Raji (cell line): ENCODE results near the gene ROBO3.

Experiments used
- POLR2A ChIP-seq: IDR thresholded peaks from 2 replicates; pipeline ENCODE4 v1.6.1; 2011; ENCODE audit warnings: low read depth, low read length, control low read depth; ENCODE audit not compliant: insufficient read depth

Gene ROBO3

DNA sequence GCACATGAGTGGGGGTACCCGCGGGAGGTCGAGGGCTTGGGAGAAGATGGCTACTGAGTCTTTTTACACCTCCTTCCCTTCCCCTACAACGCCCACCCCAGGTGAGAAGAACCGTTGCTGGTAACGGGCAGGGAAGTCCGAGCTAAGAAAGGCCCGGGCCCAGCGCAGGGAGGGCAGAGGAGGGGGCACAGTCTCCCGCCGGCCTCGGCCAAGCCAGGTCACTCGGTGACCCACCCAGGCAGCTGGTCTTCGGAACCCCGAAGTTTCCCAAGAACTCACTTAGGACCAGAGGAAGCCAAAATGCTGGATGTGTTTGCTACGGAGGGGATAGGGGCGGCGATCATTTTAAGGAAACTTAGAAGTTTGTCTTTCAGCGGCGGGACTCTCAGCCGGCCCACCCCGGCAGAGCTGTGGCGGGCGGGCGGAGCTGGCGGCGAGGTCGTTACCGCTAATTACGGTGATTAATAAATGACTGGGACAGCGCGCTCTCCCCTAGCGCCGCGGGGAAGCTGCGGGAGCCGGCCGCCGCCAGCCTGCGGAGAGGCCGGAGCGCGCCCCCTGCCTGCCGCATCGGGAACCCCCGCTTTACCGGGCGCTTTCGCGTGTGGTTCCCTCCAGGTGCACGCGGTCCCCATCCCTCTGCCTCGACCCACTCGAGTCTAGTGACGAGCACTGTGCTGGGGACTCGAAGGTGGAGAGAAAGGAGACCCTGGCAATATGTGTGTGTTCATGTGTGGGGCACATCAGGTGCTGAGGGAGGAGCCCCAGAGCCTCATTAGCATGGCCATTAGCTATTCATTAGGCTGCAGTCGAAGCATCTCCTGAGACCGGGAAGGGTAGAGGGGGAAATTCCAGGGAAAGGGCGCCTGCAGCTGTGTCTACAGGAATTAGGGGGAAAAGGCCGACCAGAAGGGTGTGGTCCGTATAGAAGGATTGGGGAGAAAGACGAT lies 945 bp downstream of the ROBO3 start:
- TF ChIP-seq POLR2A, result no peak

DNA sequence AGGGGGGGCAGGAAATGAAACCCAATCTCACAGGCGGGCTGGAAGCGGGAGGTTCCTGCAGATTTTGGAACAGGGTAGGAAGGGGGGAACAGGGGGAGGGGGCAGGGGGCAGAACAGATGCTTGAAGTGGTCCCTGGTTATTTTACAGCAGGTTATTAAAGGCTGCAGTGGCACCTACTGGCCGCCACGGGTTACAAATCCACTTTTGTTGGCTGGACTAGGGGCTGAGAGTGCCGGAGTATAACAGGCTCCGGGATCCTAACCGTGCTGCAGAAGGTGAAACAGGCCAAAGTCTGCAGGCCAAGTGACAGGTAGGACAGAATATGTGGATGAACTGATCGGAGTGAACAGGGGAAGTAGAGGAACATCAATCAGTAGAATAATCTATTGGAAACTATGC lies 2.5 kb downstream of the ROBO3 start:
- TF ChIP-seq POLR2A, result no peak

DNA sequence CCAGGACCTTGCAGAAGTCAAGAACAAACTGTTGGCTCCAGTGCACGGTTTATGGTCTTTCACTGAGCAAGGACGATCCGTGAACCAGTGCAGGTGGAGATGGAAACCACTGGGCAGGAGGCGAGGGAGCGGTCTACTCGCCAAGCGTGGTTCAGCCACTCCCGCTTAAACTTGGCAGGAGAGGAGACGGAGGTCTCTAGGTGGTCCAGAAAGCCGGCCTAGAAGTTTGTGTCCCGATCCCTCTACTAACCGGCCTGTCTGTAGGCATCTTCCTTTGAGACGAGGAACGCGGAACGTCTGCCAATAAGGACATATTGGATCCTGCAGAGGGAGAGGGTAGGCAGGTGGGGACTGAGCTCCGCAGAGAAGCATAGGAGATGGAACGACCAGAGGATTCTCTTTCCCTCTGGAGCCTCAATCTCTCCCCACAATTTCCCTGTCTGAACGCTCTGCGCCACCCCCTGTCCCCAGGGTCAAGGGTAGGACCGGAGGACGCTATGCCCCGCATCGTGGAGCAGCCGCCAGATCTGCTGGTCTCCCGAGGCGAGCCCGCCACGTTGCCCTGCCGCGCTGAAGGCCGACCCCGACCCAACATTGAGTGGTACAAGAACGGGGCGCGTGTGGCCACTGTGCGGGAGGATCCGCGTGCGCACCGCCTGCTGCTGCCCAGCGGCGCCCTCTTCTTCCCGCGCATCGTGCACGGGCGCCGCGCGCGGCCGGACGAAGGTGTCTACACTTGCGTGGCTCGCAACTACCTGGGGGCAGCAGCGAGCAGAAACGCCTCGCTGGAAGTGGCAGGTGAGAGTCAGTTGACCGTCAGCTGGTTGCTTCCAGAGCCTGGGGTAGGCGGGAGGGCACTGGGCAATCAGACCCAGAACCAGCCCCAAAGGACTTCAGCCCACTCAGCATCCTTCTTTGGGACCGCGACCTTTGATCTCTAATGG lies 3.4 kb downstream of the ROBO3 start:
- TF ChIP-seq POLR2A, result no peak

GRCh38 chr11:124869331-124869730 lies 4.1 kb downstream of the ROBO3 start:
- no peak for TF ChIP-seq POLR2A

GRCh38 chr11:124869856-124870387 lies 4.7 kb downstream of the ROBO3 start:
- TF ChIP-seq POLR2A, result no peak

- no peak for TF ChIP-seq POLR2A
Measured at GRCh38 chr11:124870430-124870829, 5.2 kb downstream of the ROBO3 start.

DNA sequence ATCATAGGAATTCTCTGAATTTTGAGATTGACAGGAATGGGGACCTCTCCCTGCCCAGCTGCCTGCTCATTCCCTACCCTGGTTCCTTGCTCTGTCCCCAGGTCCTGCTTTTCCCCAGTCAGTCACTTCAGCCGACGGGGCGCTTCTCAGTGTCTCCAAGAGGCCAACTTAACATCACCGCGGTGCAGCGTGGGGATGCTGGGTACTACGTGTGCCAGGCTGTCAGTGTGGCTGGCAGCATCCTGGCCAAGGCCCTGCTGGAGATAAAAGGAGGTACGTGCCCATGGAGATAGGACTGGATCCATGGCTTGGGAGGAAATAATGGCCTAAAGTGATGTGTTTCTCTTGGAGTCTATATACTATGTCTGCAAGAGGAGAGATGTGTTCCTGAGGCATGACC lies 7.0 kb downstream of the ROBO3 start:
- TF ChIP-seq POLR2A, result no peak

GRCh38 chr11:124872741-124873140 lies 7.5 kb downstream of the ROBO3 start:
- TF ChIP-seq POLR2A, result no peak

- no peak for TF ChIP-seq POLR2A
Measured at GRCh38 chr11:124873951-124874350, 8.7 kb downstream of the ROBO3 start.

- TF ChIP-seq POLR2A, result no peak
Measured at GRCh38 chr11:124874571-124875255, 9.5 kb downstream of the ROBO3 start.

DNA sequence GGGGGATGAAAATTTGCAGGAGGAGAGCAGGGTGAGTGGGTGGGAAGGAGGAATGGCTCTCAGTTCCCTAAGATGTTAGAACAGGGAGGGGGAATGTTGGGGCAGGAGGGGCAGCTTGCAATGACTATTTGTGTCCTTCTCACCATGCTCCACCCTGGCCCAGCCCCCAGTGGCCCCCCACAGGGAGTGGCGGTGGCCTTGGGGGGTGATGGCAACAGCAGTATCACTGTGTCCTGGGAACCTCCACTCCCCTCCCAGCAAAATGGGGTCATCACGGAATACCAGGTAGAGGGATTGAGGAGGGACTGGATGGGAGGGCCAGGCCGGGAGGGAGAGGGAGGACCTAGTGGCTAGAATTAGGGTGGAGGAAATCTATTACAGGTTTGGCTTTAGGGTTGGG lies 10.2 kb downstream of the ROBO3 start:
- TF ChIP-seq POLR2A, result no peak

DNA sequence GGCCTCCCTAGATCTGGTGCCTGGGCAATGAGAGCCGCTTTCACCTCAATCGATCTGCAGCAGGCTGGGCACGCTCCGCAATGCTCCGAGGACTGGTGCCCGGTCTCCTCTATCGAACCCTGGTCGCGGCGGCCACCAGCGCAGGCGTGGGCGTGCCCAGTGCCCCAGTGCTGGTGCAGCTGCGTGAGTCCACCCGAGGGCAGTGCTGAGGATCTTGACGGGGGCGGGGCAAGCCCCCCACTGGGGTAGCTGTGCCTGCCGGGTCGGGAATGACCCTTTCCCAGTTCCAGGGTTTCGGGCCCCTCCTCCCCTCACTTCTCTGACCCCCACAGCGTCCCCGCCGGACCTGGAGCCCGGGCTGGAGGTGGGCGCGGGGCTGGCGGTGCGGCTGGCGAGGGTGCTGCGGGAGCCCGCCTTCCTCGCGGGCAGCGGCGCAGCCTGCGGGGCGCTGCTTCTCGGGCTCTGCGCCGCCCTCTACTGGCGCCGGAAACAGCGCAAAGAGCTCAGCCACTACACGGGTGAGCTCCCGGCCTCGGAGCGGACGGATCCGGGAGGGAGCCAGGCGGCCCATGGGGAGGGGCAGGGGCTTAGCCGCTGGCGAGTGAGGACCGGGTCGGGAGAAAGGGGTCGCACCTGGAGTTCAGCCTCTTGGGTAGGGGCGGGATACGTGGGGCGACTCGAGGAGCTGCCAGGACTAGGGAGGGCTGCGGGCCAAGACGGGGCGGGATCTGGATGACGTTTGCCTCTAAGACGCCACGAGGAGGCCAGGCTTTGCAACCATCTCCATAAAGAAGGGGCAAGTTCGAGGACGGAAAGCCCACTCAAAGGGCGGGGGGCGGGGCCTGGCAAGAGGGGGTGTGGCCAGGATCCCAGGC lies 10.9 kb downstream of the ROBO3 start:
- TF ChIP-seq POLR2A, result no peak

GRCh38 chr11:124876818-124877630 lies 11.8 kb downstream of the ROBO3 start:
- TF ChIP-seq POLR2A, result no peak
